HG03460 (cell line): ENCODE measurements around the gene PRSS2.
"Not testable (repeated sequence)": the region's sequence is repeated elsewhere in the genome, so short reads cannot be mapped to it uniquely, and the experiment has no call there.

ENCODE experiments used
- ATAC-seq: cut with Tn5 transposase; IDR thresholded peaks from one replicate; pipeline ENCODE4 v1.9.1; 2021; ENCODE audit not compliant: unreplicated experiment

PRSS2 gene

GRCh38 chr7:142770661-142771352 is at the start of gene PRSS2:
PRSS2 (plus strand) TSS chr7:142770970; CDS start chr7:142770983, 13 bp downstream.
- ATAC-seq: peak; percentile 21

DNA sequence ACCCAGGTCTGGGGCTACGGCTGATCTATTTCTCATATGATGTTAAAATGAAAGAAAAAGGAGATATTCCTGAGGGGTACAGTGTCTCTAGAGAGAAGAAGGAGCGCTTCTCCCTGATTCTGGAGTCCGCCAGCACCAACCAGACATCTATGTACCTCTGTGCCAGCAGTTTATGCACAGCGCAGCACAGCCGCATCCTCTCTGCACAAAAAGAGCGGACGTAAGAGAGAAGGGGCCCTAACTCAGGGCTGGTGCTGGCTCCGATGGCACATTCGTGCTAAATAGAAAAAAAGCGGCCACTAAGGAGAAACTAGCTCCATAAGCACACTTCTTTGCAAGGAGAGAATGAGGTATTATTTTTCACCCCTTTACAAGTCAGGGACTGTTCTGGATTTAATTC is 49.8 kb upstream of the PRSS2 start:
- no peak for ATAC-seq

DNA sequence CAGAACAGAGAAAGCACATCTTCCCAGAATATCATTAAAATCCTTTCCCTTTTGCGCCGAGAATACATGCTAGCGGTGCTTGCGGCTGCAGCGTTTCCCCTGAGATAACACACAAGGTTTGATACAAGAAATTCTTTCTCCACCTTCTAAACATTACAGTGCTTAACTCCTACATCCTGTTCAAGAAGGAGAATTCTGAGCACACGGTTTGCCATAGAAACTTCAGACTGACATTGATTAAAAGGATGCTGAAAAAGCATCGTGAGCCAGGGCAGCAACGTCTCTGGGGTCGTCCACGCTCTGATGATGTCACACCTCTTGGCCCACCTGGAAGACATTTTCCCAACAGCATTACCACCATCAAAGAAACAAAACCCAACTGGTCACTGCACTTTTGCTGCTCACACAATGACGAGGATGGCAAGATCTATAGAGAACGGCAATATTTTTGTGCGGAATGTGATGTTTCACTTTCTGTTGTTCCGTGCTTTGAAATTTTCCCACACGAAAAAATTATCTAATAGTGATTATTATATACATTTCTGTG is 48.4 kb upstream of the PRSS2 start:
- ATAC-seq: no peak

DNA sequence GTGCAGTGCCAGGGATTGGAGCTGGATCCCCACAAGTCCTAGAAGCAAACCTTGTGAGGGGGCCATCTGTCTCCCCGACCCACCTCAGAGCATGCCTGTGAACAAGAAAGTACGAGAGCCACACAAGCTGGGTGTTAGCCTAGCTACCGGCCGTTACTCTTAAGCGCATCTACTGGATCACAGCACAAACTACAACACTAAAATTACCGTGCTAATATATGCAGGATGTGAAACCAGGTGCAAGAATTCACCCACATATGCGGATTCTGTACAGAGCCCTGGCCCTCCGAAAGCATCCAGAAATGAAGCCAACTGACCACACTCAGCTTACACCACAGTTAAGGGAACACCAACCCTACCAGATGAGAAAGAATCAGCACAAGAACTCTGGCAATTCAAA is 37.5 kb upstream of the PRSS2 start:
- ATAC-seq: no peak

DNA sequence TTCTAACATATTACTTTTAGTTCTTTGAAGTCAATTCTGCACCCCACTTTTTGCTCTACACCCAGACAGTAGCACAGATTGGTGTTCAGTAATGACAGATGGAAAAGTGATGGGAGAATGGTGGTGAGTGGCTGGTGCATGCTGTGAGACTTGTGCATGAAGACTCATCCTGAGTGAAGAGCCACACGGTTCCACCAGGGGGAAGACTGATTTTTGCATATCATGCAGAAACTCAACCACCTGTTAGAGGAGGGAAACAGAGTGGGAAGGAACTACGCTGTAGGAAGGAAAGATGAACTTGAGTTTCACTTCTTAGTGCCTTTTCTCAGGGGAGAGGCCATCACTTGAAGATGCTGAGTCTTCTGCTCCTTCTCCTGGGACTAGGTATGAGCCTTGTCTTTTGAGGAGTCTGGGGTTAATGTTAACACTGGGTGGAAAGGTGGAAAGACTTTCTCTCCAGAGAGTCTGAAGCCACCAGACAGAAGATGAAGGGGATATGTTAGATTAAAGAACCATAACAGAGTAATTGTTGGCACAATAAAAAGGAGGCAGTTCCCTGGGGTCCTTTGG is 30.8 kb upstream of the PRSS2 start:
- peak; percentile 97 for ATAC-seq

DNA sequence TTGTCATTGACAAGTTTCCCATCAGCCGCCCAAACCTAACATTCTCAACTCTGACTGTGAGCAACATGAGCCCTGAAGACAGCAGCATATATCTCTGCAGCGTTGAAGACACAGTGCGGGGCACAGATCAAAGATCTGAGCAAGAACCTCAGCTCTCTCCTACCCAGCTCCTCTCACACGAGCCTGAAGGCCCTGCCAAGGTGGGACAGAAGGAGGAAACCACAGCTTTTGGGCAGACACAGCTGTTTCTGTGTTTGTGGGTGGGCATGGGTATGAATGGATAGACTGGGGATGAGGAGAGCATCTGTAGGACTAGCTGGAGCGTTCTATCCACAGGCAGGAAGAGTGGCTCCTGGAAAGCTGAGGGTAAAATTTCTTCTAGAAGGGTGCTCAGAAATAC is 30.0 kb upstream of the PRSS2 start:
- ATAC-seq: no peak

DNA sequence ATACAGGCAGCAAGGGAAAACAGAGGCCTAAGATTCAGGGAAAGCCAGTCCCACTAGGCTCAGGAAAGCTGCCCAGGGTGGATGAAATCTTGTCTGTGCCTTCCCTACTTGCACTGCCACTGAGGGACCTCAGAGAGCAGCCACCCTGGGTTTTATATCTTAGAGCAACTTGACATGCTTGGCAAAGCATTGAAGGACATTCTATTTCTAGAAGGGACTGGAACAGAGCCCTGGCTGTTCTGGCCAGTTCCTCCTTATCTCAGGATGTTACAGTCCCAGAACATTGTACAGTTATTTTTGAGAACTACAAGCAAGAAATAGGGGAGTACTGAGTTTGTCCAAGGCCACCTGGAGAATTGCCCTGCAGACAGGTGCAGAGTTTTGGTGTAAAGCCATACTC is 28.8 kb upstream of the PRSS2 start:
- ATAC-seq: not testable (repeated sequence)

GRCh38 chr7:142745091-142745635 is 25.6 kb upstream of the PRSS2 start:
- ATAC-seq: no peak

- ATAC-seq: no peak
These were observed 25.0 kb upstream of the PRSS2 start for GRCh38 chr7:142745745-142746144.

DNA sequence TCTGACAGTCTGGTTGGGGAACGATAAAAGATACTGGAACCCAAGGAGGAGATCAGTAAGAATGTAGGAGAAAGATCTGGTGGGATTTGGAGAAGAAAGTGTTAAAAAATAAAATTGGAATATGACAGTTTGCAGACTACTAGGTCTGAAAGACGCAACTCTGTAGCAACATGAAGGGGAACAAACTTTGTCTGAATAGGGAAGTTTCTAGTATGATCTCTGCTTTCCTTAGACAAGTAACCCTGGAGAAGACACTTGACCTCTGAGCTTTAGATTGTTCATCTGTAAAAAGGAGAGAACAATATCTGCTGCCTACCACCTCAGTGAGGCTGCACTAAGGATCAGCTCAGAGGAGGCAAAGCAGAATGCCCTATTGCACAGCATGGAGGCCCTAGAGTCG is 24.5 kb upstream of the PRSS2 start:
- ATAC-seq: no peak

DNA sequence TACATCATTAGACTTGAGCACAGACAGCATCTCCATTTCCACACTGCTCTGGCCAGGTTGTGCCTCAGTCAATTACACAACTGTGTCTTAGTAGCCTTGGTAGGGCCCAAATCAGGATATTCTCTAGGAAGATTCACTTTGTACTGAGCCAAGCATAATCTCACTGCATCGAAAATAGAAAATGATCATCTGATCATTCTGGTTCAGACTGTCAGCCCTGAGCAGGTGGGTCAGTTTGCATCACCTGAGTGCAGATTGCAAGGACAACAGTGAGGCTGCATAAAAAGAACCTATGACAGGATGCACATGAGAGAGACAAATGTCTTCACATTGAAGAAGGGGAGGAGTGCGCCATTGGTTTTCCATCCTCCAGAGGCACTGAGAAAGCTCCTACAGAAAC is 22.4 kb upstream of the PRSS2 start:
- ATAC-seq: not testable (repeated sequence)

- no peak for ATAC-seq
These were observed 21.4 kb upstream of the PRSS2 start, which contains the start of gene PRSS1 for GRCh38 chr7:142749218-142749993. PRSS1 (plus strand) TSS chr7:142749472; CDS start chr7:142749485, 13 bp downstream.

- no peak for ATAC-seq
These were observed 20.3 kb upstream of the PRSS2 start for GRCh38 chr7:142750321-142750938.

GRCh38 chr7:142751526-142752175 is 19.1 kb upstream of the PRSS2 start:
- not testable (repeated sequence) for ATAC-seq

DNA sequence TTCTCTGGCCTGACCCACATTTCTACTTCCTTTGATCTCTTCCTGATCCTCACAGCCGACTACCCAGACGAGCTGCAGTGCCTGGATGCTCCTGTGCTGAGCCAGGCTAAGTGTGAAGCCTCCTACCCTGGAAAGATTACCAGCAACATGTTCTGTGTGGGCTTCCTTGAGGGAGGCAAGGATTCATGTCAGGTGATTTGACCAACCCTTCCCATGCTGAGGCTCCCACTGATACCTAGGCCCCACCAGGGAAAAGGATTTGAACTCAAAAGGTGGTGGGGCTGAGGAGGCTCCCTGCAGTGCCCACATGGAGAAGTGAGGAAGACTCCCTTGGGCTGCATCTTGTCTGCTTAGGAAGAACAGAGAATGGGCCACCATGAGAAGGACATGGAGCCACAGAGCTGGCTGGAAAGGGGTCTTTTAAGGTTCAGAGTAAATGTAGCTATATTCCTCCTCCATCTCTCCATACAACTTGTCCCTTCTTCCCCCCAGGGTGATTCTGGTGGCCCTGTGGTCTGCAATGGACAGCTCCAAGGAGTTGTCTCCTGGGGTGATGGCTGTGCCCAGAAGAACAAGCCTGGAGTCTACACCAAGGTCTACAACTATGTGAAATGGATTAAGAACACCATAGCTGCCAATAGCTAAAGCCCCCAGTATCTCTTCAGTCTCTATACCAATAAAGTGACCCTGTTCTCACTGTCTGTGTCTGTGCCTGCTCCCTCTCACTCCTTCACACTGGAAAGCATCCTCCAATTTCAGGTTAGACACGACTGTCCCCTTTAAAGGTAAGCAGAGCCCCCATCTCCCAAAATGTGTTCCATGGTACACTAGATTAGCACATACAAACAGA is 18.2 kb upstream of the PRSS2 start:
- ATAC-seq: no peak

GRCh38 chr7:142753366-142753765 is 17.4 kb upstream of the PRSS2 start:
- ATAC-seq: no peak

- ATAC-seq: not testable (repeated sequence)
These were observed 16.8 kb upstream of the PRSS2 start for GRCh38 chr7:142753925-142754491.

DNA sequence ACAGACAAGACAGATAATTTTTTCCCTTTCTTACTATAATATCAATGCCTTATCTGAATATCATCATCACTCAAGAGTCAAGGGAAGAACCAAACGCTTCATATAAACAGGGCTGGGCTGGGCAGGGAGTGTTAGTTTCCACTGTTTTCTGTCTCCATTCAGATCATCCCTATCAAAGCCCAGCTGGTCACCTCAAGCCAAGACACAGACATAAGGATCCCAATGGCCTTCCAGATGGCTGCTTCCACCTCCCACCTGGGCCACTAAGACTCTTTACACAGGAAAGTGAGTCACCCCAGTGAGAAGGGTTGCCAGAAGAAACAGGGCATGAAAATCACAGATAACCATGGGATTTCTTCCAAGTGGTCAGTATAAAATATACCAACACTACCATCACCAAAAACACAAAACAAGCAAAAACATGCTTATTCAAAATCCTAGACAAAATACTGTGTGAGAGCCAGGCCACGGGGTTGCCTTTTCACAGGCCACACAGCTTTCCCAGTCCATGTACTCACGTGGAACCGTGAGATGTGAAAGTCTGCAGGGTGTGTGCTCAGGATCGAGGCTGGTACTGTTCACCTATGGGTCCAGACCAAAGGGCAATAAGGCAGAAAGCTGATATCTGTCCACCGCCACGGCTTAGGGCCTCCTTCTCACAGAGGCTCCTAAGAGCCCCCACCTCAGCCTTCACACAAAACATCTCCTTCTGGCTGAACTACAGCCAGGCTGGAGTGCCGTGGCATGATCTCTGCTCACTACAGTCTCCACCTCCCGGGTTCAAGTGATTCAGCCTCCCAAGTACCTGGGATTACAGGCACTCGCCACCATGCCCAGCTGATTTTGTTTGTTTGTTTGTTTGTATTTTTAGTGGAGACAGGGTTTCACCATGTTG is 15.8 kb upstream of the PRSS2 start:
- no peak for ATAC-seq
